Activated naive CD8-positive, alpha-beta T cell treated with anti-CD3 and anti-CD28 coated beads, Interleukin-2, amount 50 U/mL, for 16 hours (primary cell): Measurements from ENCODE around the gene EHF.

ENCODE experiments used
- DNase-seq: peaks from one replicate; pipeline ENCODE4 v3.0.0-alpha.2; 2020; ENCODE audit warnings: low read depth, low spot score

Gene EHF

DNA sequence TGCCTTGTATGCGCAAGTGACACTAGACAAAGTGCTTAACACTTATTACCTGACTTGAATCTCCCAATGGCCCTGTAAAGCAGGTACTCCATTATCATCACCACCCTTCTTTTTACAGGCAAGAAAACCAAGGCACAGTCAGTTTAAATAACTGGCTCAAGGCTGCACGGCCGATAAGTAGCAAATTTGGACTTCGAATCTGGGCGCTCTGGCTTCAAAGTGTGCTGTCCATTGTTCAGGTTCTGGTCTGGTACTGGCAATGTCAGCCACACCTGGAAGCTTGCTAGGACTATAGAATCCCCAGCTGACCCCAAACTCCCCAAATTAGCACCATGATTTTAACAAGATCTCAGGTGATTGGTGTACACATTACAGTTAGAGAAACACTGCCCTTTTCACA lies 19.3 kb upstream of the EHF start:
- DNase-seq, result no peak

DNA sequence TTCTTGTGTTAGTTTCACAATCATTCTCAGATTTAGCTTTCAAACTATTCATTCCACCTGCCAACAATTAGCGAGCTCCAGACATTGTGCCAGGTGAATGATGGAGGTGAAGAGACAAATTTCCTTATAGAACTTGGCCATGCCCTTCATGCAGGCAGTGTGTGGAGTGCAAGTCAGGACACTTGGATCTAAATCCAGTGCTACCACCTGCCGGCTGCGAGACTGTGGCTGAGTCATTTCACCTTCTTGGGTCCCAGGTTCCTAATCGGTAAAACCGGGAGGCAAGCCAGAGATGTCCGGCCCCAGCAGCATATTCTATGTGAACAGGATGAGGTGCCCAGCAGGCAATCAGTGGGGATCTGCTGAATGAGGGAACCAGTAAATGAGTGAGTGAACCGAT lies 18.6 kb upstream of the EHF start:
- DNase-seq, result no peak

DNA sequence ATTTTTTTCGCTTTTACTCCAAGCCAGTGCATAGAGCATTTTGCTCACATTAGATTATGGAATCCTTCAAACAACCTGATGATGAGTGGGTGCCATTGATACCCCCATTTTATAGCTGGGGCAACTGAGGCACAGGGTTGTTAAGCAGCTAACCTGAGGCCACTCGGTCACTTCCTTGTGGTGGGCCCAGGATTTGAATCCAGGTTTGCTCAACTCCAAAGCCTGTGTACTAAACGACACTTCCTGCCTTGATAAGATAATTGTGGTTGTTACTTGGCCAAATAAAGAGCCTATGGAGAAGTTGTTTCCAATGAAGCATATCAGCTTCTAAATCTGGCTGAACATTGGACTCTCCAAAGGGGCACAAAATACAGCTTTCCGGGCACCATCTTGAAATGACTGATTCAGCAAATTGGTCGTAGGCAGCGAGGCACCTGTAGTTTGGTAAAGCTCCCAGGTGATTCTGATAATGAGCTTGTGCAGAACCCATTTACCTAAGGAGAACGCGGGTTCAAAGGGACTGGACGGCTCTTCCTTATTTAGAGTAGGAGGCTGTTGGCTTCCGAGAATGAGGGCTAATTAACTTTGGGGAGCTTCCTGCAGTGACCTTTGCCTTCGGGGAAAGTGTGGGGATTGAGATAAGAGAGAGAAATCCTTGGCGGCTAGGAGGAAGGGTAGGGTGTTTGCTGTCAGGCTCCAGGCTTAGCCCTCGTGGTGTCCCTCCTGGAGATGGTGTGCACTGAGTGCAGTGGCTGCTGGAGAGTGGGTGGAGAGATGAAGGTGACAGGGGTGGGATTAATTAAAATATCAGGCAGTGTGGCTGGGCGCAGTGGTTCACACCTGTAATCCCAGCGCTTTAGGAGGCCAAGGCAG lies 17.5 kb upstream of the EHF start:
- no peak for DNase-seq

DNA sequence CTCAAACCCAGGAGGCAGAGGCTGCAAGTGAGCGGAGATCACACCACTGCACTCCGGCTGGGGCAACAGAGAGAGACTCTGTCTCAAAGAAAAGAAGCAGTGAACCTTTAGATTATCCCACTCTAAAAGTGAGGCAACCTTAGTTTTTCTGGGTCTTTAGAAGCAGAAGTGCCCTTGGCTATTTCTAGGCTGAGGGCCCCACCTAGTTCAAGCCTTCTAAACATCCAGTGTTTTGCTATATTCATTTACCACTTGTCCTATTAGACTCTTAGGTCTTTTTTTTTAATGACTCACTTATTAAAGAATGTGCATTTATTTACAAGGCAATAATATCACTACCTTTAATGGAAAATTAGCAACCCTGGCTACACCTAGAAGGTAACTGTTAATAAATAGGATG lies 16.7 kb upstream of the EHF start:
- no peak for DNase-seq

DNA sequence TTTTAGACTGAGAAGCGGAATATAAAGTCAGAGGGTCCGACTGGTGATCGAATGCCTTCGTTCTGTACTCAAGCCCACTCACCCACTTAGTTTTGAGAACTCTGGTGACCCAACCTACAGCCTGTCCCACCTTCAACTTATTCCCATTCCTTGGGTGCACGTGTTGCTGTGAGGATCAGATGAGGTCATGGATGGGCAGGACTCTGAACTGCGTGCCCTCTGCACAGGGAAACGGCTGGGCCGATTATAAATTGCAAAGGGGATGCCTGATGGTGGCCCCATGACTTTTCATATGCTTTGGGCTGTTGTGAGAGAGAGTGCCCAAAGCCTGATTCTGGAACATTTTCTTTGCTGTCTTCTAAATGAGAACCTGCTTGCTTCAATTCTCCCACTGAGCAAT lies 16.0 kb upstream of the EHF start:
- DNase-seq, result no peak

DNA sequence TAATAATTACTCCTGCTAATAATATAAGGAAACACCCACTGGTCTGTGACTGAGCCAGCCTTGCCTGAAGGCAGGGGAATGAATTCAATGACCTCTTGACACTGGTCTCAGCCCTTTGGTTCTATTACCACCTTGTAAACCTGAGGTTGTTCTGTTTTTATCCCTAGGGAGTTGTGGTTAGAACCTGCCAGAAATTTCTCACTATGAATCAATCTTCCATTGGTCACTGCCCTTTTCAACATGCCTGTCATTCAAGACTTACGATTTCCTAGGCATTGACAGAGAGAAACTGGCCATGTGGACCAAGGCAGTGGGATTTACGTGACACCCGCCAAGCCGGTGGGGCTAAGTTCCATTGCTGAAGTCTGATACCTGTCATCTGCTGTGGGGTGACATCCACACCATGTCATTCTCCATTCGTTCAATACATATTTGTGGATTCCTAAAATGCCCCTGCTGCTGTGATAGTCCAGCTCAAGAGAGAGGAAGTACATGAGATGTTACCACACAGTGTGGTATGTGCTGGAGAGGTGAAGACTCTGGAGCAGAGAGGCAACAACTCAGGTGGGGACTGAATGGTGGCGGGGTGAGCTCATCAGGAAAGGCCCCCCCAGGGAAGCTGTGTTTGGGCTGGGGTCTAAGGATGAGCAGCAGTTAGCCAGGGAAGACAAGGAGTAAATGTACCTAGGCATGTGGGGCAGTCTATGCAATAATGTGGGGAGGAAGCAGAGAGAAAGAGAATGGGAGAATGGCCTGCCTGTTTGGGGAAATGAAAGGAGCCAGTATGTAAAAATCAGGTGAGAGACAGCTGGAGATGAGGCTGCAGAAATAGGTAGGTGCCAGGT lies 15.2 kb upstream of the EHF start:
- no peak for DNase-seq

DNA sequence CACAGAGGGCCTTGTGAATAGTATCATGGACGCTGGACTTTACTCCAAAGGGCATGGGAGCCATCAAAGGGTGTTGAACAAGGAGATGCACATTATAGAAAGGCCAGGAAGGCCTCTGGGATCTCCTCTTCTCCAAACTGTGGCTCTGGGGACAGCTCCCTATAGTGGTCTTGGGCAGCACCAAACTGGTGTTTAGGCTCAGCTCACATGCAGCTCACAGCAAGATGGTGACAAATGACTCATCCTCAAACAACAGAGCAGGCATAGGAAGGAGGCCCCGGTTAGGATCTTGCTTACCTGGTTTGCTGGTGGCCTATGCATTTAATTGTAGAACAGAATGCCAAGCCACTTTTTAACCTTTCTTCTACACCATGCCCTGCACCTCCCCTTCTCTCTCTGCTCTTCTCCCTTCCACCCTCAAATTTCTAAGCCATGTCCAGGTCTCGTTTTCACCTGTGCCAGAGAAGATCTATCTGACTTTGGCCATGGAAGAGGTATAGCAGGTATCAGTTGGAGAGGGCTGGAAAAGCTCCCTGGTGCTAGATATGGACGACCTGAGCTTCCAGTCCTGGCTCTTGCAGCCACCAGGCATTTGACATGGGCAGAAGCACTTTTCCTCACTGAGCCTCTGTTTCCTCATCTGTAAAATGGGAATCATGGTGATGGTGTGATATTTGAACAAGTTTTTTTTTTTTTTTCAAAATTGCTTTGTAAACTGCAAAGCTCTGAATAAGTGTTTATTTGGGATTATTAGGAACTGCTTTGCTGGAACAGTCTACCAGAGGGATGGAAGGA lies 14.4 kb upstream of the EHF start:
- no peak for DNase-seq

DNA sequence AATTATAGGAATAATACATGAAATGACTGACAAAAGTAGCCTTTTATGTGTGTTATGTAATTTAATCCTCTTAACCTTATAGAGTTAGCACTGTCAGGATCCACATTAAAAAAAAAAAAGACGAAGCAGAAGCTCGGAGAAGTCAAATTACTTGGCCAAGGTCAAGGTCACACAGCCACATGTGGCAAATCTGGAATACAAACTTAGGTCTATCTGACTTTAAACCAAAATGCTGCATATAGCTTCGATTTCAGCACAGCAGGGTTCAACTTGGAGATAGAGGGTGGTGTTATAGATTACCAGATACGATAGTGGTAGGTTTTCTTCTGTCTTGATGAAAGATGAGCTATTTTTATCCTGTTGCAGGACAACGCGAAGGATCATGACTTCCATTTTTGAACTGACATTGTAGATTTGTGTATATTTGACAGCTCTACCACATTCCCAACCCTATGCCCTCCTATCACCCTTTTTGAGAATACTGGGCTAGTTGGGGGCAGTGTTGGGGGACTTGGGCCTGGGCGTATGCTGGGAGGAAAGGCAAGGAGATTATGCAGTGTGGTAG lies 11.6 kb upstream of the EHF start:
- DNase-seq, result no peak

DNA sequence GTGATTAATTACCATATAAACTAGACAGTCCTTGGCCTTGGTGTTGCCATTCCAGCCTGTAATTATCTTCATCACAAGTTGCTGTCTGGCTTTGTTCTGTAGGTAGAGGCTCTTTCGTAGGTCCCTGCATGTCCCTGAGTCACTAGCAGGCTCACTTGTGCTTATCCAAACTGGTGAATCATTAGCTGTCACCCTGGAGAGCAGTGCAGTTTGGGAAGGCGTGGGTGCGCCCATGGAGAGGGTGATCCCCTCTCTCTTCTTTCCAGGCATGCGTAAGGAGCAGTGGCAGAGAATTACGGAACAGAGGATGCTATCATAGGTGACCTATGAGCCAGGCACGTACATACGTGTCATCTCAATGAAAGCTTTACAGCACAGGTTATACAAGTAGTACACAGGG lies 11.0 kb upstream of the EHF start:
- DNase-seq, result no peak

DNA sequence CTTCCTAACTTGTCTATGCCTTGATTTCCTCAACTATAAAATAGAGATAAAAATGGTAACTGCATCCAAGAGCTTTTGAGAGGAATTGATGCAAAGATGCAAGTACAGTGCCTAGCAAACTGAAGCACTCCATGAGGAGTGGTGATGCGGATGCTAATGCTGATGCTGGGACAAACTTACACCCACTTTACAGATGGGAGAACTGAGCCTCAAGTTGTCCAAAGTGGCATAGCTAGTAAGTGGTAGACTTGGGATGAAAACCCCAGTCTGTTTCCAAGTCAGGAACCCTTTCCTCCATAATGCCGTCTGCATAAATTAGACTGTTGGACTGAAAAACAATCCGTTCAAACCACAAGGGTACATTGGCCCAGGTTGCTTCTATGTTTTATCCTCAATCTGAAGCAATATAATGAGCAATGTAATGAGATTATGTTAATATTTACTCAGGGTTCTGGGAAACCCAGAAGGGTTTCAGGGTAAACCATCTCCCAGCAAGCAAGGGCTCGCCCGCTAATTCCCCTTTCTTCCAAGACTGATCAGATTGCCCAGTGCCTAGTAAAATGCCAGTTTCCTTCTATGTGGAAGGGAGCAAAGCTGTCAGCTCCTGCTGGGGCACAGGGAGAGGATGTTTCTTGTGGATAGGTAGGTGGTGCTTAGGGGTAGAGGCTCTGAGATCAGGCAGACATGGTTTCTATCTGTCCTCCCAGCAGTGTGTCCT lies 10.4 kb upstream of the EHF start:
- DNase-seq, result no peak

DNA sequence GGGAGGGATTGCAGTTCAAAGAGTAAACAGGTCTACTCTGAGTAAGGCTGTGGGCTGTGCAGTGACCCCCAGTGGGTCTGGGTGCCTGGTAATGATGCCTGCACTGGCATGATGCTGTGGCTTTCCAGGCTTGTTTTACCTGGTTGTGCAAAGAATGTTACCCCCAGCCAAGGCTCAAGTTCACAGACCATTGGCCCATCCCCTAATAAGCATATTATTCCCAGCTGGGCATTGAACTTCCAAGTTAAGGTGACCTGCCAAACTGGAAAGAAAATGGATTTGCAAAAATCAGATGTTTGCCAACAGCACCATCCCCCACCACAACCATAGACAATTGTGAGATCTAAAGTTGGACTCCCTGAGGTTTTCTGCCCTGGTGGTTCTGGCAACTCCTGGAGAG lies 7.9 kb upstream of the EHF start:
- no peak for DNase-seq

DNA sequence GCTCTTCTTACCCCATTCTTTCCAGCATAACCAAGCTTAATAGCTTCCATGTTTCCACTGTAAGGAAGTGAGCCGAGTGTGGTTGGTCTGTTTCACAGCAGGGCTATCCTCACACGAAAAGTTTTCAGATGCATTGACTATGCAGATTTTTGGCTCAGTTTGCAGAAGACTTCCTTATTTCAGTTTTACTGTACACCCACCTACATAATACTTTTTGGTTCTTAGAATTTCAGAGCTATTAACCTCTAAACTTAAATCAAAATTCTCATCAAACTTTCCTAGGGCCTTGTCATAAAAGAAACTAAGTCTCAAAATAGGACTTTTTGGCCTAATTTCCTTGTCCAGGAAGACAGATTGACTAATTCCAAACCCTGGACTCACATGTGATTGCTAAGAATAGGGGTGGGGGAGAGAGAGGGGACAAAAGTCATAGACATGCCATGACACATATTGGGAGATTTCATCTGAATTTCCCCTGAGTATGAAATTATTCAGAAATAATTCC lies 7.3 kb upstream of the EHF start:
- DNase-seq, result no peak

DNA sequence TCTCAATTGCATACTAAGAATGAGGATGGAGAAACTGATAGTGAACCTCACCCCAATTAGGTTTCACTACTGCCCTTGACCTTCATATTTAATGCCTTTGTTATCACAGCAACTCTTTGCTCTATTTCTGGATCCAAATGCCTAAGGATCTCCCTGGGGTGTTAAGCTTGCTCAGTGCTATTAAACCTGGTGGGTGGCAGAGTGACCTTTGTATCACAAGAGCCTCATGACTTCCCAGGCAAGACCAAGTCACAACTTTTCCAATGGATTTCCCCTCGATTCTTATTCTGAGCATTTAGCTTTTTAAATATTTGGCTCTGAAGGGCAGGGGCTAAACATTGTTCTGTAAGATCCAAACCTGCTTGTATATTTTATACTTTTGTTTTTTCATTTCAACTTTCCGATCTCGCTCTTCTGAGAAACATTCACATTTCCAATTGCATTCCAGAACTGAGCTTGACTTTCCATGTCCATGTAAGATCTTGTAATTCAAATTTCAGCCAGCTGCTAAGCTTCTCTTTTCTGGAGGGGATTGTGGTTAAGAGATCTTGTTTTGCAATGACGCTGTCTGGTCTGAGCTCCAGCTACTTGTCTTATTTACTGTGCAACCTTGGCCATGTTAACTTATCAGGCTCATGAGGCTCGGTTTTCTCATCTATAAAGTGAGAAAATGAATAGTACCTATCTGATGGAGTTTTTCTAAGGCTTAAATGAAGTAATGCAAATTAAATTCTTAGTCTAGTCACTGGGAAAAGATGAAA lies 6.4 kb upstream of the EHF start:
- DNase-seq, result no peak

DNA sequence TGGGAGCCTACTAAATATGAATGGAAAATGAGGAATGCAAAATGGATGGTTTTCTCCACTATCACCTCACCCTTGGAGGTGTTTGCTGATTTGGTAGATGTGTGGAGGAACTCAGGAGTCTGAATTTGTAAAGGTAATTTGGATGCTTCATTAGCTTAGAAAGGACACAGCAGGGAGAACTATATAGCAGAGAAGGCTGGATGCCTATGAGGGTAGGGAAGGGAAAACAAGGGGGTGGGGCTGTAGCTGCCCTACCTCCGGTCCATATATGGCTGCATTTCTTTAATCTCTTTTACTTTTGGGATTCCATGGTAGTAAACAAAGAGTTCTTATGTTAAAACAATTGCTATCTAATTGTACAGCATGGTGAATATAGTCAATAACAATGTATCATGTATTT lies 4.8 kb upstream of the EHF start:
- DNase-seq, result no peak

DNA sequence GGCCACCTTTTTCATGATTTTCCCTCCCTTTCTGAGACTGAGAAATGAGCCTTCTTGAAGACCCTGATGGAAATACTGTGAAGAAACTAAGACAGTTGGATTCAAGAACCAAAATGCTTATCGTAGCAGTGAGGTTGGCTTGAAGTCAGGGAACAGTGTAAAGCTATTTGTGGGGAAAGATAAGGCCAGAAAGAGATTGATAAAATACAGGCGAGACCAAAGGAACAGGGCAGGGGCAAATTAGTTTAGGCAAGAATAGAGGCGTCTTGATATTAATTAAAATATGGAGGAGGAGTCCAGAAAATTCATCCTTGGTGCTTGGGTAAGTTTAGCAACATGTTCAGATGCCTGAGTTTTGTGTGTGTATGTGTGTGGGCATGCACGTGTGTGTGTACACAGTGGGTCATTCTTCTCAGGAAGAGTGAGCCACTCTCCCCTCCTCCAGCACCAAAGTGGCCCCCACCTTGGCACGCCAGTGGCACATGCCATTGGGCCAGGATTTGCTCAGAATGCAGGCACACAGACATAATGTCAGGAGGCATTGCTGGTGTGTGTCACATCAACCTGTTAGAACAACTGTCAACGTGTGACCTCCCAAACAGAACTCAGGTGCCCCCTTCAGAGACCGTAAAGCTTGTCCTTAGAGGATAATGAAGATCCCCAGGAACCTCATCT lies 3.9 kb upstream of the EHF start:
- no peak for DNase-seq

DNA sequence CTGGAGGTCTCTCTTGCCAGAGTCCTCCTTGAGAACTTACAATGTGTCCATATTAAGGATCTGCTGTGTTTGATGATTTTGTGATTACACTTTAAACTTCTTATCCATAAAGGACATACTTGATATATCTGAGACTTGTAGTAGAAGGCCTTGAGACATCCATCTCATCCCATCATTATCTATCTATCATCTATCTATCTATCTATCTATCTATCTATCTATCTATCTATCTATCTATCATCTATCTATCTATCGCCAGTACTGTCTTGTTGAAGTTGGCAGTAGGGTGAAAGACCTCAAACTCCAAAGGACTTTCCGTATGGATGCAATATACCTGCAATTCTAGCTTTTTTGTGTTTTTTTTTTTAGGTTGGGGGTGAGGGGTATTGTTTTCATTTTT lies 2.5 kb upstream of the EHF start:
- DNase-seq, result no peak

DNA sequence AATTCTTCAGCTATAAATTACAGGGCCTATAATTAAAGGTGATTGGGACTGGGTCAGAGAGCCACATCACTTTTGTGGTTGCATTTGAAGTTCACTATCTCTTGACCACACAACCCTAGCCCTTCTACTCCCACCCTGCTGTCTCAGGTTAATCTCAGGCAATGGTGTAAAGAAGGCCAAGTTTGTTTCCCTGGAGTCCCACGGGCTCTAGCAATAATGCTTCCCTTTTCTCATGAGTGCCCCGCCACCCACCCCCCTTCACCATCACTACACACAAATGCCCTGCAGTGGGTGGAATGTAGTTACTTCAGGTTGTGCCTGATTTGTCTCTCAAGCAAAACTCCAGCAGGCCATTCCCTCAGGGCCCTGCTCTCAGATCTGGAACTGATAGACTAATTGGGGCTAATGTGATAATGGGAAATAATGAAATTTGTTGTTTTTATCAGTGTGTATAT lies 1.8 kb upstream of the EHF start:
- DNase-seq, result no peak

DNA sequence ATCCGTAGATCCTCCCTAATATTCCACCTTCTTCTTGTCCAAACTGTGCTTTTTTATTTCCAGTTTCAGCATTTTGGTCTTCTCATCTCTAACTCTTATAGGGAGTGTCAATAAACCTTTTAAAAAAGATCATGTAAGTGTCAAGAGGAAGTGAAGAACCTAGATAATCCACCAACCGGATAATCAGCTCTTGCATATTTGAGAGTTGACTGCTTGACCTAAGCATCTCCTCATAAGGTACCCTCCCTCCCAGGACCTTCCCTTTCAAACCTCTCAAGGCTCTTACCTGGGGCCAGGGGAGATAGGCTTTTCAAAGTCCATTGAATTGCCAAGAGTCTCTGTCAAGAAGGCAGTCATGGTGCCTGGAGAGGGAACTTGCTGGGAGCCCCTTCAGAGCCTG lies 691 bp upstream of the EHF start:
- no peak for DNase-seq

DNA sequence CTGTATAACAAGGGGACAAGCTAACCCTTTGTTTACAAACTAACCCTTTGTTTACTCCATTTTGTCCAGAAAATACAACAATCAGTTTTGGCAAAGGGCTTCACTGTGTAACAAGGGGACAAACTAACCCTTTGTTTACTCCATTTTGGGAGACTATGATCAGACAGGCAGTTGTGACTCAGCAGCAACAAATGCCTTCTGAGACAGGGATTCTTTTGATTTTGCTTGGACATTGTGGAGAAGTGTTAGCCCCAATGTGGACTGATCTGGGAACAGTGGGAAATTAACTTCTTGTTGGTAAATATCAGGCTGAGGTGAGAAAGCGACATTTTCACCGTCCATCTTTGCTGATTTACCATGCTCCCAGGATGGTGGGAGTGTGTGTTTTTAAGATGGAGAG lies 983 bp downstream of the EHF start:
- DNase-seq, result no peak

DNA sequence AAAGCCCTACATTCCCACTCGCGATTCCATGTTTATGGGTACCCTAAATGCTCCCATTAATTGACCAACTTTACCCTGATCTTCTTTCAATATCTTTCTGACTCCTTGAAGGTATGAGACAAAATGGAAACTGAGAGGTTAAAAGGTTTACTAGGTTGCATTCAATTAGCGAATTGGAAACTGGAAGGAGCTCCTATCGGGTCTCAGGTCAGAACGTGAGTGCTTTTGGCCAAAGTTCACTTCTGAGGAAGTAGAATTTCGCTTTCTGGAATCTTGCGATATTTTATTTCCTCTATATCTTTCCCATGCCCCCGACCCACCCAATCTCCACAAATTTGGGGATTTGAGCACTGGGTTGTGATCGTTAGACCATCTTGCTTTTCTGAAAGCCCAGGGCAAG lies 2.6 kb downstream of the EHF start:
- DNase-seq, result no peak
